Spleen (tissue), 7 donors: ENCODE results near the gene DGKB.

ENCODE experiments used
- CTCF ChIP-seq, 11 experiments: fragments of 200-600 bp in 7 of 11; fragments of 450-650 bp in 4 of 11; sonication (generic) in 4 of 11; IDR thresholded peaks in 8 of 11; conservative IDR thresholded peaks in 3 of 11; 1 replicate in 7 of 11; 2 replicates in 4 of 11; pipeline versions ENCODE4 v1.4.0 to v1.8.0; 2016 to 2021; ENCODE audit warnings: antibody characterized with exemption in 11 of 11, inconsistent platforms in 4 of 11, mild to moderate bottlenecking in 1 of 11
- POLR2AphosphoS5 ChIP-seq, 3 donors: sonication (generic); formaldehyde crosslinking; IDR thresholded peaks; one replicate each; pipeline ENCODE4 v1.5.1; 2017; ENCODE audit warnings: antibody characterized with exemption in 3 of 3
- donor health status: DM: no; HTN: no; CAD: no; lungs with moderate emphysema.
- donor health status: DM: no; HTN: no; CAD: no.
- donor health status: DM: no; HTN: no; CAD: no.

GRCh38 chr7:14144538-14144937 lies 758.0 kb downstream of the DGKB start:
- TF ChIP-seq CTCF (IDR thresholded peaks at IDR 0.05 in 8 of 11, conservative IDR thresholded peaks at IDR 0.05 in 3 of 11) (no peak), POLR2AphosphoS5 (IDR thresholded peaks at IDR 0.05) (no peak)
